ENCODE data around the gene RABAC1.

Gene RABAC1

GRCh38 chr19:41906916-41907680, 52.0 kb downstream of the RABAC1 start:
- no peak for DNase-seq (ENCODE audit: low read depth, low spot score)
- in situ Hi-C loops (cut with HindIII; ENCODE audit: low sequenced_read_pairs): no loop called here
- no peak for TF ChIP-seq CTCF (IDR thresholded peaks at IDR 0.05; ENCODE audit: low read depth, low read length)
- no peak overlapping the region for H3K4me3 ChIP-seq (ENCODE audit: low read depth, low read length)

All from astrocyte of the spinal cord (primary cell).